Mucosa of descending colon (tissue), 3 donors: ENCODE measurements around the gene DLG2. TPM values are rescaled to one million over a fixed set of nuclear protein-coding genes. Genes with fewer than 3 reads are reported as not detected.

Source experiments
- ATAC-seq: fragments of 200-7000 bp; cut with Tn5 transposase; one replicate; pipeline ENCODE4 v1.9.1; 2020; ENCODE audit warnings: mild to moderate bottlenecking, moderate library complexity
- DNase-seq, 3 donors: peaks; one replicate each; pipeline ENCODE4 v3.0.0-alpha.2; 2020
- H3K36me3 ChIP-seq: fragments of 200-600 bp; one replicate; pipeline ENCODE4 v1.8.0; 2021; ENCODE audit warnings: low read depth, mild to moderate bottlenecking
- H3K4me1 ChIP-seq: fragments of 200-600 bp; one replicate; pipeline ENCODE4 v1.8.0; 2021; ENCODE audit warnings: low read depth, mild to moderate bottlenecking
- H3K4me3 ChIP-seq: fragments of 200-600 bp; one replicate; pipeline ENCODE4 v1.8.0; 2021; ENCODE audit warnings: mild to moderate bottlenecking
- H3K9me3 ChIP-seq: fragments of 200-600 bp; one replicate; pipeline ENCODE4 v1.8.0; 2021; ENCODE audit warnings: mild to moderate bottlenecking
- intact Hi-C, 2 donors: fragments of 100-400 bp; cut with DNase I in 1 of 2; cut with micrococcal nuclease in 1 of 2; formaldehyde crosslinking; loops; one replicate each; pipeline versions ENCODE4 v1.11.0 to v1.11.1; 2022; cut with DNase I, micrococcal nuclease
- total RNA-seq, 3 donors: library from RNA; stranded (reverse); fragmentation: NEBNext Ultra II Directional in 2 of 3; extraction: Animal tissue kit (Norgen Biotek cat#: 25700) in 2 of 3; gene quantifications; one replicate each; pipeline versions ENCODE4 v1.2.1 to v1.2.4, GENCODE V29; 2021 to 2023
- TF ChIP-seq, protein P1 (sequence below): fragments of 200-600 bp; IDR thresholded peaks from one replicate; pipeline ENCODE4 v1.8.0; 2022; ENCODE audit warnings: antibody characterized with exemption, mild to moderate bottlenecking
- donor health status: DM: no; HTN: no; CAD: no; lungs with moderate emphysema.
- donor health status: DM: no; HTN: no; CAD: no.
- donor health status: DM: no; HTN: yes; CAD: no.

DLG2 gene
- total RNA-seq, 3 donors from 2014 or later: 2.1 to 11.1 (median 2.4) TPM

DNA sequence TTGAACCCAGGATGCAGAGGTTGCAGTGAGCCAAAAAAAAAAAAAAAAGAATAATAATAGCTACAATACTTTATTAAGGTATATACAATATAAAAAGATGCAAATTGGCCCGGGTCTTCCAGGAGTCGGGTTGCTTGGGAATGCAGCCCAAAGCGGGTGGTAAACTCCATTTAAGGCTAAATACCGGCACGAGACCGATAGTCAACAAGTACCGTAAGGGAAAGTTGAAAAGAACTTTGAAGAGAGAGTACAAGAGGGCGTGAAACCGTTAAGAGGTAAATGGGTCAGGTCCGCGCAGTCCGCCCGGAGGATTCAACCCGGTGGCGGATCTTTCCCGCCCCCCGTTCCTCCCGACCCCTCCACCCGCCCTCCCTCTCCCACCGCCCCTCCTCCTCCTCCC, 143.3 kb downstream of the DLG2 start:
- ATAC-seq: no peak
- no peak overlapping the region for H3K4me3 ChIP-seq
- H3K9me3 ChIP-seq: peaks cover 25% of the 10 kb centered on the region
- TF ChIP-seq, protein P1, sequence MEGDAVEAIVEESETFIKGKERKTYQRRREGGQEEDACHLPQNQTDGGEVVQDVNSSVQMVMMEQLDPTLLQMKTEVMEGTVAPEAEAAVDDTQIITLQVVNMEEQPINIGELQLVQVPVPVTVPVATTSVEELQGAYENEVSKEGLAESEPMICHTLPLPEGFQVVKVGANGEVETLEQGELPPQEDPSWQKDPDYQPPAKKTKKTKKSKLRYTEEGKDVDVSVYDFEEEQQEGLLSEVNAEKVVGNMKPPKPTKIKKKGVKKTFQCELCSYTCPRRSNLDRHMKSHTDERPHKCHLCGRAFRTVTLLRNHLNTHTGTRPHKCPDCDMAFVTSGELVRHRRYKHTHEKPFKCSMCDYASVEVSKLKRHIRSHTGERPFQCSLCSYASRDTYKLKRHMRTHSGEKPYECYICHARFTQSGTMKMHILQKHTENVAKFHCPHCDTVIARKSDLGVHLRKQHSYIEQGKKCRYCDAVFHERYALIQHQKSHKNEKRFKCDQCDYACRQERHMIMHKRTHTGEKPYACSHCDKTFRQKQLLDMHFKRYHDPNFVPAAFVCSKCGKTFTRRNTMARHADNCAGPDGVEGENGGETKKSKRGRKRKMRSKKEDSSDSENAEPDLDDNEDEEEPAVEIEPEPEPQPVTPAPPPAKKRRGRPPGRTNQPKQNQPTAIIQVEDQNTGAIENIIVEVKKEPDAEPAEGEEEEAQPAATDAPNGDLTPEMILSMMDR: no peak
- no peaks in the 10 kb centered on the region for H3K36me3 ChIP-seq
- intact Hi-C loops: no loop called here
- DNase-seq: no peak
- no peaks in the 10 kb centered on the region for H3K4me1 ChIP-seq

DNA sequence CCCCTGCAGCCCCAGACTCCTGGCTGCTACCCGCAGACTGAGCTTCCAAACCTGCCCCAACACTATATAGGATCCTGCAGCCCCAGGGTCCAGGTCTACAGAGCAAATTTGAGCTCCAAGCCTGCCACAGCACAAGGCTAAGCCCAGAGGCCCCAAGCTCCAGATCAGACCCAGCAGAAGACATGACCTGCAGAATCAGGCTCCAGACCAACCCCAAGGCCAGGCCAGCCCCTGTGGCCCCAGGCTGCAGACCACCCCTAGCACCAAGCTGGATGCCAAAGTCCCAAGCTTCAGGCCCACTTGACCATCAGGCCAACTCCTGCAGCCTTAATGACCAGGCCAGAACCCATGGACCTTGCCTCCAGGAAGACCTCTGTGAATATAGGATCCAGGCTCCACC, 145.3 kb downstream of the DLG2 start:
- DNase-seq: no peak
- intact Hi-C loops: no loop called here
- Histone ChIP-seq H3K9me3 (peaks cover 25% of the 10 kb centered on the region), H3K4me3 (no peak overlapping the region), H3K36me3 (no peaks in the 10 kb centered on the region), H3K4me1 (no peaks in the 10 kb centered on the region)
- TF ChIP-seq, protein P1: no peak
- ATAC-seq: no peak

DNA sequence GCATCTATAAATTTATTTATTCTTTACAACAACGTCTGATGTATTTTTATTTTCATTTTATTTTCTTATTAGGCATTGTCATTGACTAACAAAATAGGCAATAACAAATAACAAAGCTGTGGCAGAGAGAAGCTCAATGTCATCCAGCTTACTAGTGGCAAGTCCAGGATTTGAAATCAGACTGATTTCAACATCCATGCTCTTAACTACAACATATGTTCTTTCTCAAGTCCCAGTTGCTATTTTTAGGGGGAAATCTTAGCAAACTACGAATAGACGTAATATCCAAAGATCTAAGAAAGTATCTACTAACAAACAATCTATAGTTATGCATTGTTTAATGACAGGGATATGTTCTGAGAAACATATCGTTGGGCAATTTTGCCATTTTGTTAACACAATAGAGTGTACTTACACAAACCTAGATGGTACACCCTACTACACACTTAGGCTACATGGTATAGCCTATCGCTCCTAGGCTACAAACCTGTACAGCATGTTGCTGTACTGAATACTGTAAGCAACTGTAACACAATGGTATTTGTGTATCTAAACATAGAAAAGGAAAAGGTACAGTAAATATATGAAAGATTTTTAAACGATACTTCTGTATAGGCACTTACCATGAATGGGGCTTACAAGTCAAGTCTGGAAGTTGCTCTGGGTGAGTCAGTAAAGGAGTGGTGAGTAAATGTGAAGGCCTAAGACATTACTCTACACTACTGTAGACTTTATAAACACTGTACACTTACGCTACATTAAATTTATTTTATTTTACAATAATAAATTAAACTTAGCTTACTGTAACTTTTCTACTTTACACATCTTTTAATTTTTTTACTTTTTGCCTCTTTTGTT, 151.3 kb downstream of the DLG2 start:
- intact Hi-C loops: no loop called here
- TF ChIP-seq, protein P1: no peak
- no peak for DNase-seq
- ATAC-seq: no peak
- Histone ChIP-seq H3K36me3 (no peaks in the 10 kb centered on the region), H3K4me3 (no peak overlapping the region), H3K4me1 (no peaks in the 10 kb centered on the region), H3K9me3 (peaks cover 13% of the 10 kb centered on the region)

DNA sequence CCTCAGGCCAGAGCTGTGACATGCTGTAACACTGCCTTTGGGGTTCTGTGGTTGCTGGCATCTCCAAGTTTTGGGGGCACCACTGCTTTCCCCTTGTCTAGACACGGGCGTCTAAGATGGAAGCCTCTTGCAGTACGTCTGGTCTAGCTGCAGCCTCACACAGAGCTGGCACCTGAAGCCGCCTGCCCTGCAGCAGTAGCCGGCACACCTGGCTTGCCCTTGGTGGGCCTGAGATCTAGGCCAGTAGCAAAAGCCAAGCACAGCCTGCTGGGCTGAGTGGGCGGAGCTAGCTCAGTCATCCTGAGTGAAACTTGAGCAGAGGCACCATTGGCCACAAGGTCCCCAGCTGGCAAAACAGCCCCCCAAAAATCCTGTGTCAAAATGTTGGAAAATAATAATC, 154.2 kb downstream of the DLG2 start:
- Histone ChIP-seq H3K36me3 (no peaks in the 10 kb centered on the region), H3K4me3 (no peak overlapping the region), H3K9me3 (peaks cover 20% of the 10 kb centered on the region), H3K4me1 (no peaks in the 10 kb centered on the region)
- ATAC-seq (no peak), DNase-seq (no peak)
- TF ChIP-seq, protein P1: no peak
- intact Hi-C loops: no loop called here

DNA sequence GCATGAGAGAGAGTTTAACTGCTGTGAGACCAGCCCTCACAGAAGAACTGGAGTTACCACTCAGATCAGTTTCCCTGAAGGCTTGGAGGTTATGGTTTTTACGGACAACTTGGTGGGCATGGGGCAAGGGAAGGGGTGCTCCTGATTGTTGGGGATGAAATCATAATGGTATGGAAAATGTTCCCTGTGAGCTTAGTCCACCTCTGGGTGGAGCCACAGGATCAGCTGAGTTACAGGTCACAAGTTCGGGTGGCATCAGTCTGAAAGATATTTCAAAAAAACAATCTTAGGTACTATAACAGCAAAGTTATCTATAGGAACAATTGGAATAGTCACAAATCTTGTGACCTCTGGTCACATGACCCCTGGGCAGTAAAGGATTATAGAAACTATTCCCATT, 162.9 kb downstream of the DLG2 start:
- no peak overlapping the region for H3K4me3 ChIP-seq
- H3K9me3 ChIP-seq: no peaks in the 10 kb centered on the region
- intact Hi-C loops: no loop called here
- TF ChIP-seq, protein P1: no peak
- H3K4me1 ChIP-seq: no peaks in the 10 kb centered on the region
- ATAC-seq (no peak), DNase-seq (no peak)
- H3K36me3 ChIP-seq: no peaks in the 10 kb centered on the region
